K562 (cell line): ENCODE data around the gene RNF114. TPM values are rescaled to one million over a fixed set of nuclear protein-coding genes. Genes with fewer than 3 reads are reported as not detected.

Experiments used
- BRCA1 ChIP-seq, 2 experiments: fragments of 450-650 bp in 1 of 2; sonication (generic) in 1 of 2; formaldehyde crosslinking in 1 of 2; IDR thresholded peaks; 2 replicates each; pipeline versions ENCODE4 v1.5.0 to v1.6.1; 2017 to 2020; ENCODE audit warnings: mild to moderate bottlenecking in 1 of 2, missing genetic modification reagents in 1 of 2
- C11orf30 ChIP-seq: fragments of 450-650 bp; IDR thresholded peaks from 2 replicates; pipeline ENCODE4 v1.6.1; 2016; ENCODE audit warnings: low read depth, mild to moderate bottlenecking
- FOXA1 ChIP-seq: fragments of 450-650 bp; IDR thresholded peaks from 2 replicates; pipeline ENCODE4 v1.6.1; 2016; ENCODE audit warnings: mild to moderate bottlenecking, borderline replicate concordance
- HNRNPL ChIP-seq: fragments of 200-400 bp; formaldehyde crosslinking; IDR thresholded peaks from 2 replicates; pipeline ENCODE4 v1.6.1; 2017; ENCODE audit warnings: low read depth, mild to moderate bottlenecking, low read length
- MECOM ChIP-seq: fragments of 250-450 bp; sonication (Bioruptor Pico); IDR thresholded peaks from 2 replicates; pipeline ENCODE4 v1.8.0; 2022; ENCODE audit warnings: inconsistent platforms
- NCOA1 ChIP-seq: fragments of 450-650 bp; IDR thresholded peaks from 2 replicates; pipeline ENCODE4 v1.6.1; 2016; ENCODE audit warnings: low read depth
- NR2F6 ChIP-seq: fragments of 450-650 bp; formaldehyde crosslinking; IDR thresholded peaks from 2 replicates; pipeline ENCODE4 v1.4.0; 2020; ENCODE audit warnings: mild to moderate bottlenecking
- POU5F1 ChIP-seq: fragments of 150-350 bp; IDR thresholded peaks from 2 replicates; pipeline ENCODE4 v1.6.1; 2014; ENCODE audit warnings: borderline replicate concordance, low read length, low read depth, mild to moderate bottlenecking; ENCODE audit not compliant: partially characterized antibody
- RBM34 ChIP-seq: fragments of 200-400 bp; formaldehyde crosslinking; IDR thresholded peaks from 2 replicates; pipeline ENCODE4 v1.6.1; 2018; ENCODE audit warnings: low read length, borderline replicate concordance; ENCODE audit not compliant: insufficient read depth
- ZNF311 ChIP-seq: fragments of 250-450 bp; sonication (Bioruptor Pico); IDR thresholded peaks from 2 replicates; pipeline ENCODE4 v1.4.0; 2020; ENCODE audit warnings: mild to moderate bottlenecking, moderate library complexity
- polyA plus RNA-seq, 8 experiments: library from polyadenylated mRNA; depleted of rRNA in 4 of 8; stranded (reverse) in 5 of 8; unstranded in 3 of 8; fragments of >200 nt; fragmentation: Nextera tagmentation in 2 of 8; fragmentation: Illumina TruSeq in 1 of 8; extraction: Ambion mirVana in 2 of 8; extraction: Trizol in 1 of 8; gene quantifications; 2 replicates each; pipeline versions ENCODE4 v1.2.1 to v1.2.3, GENCODE V29; 2011 to 2014; ENCODE audit warnings: inconsistent platforms in 1 of 8, missing spikeins in 1 of 8
- total RNA-seq, 7 experiments: library from RNA; depleted of rRNA in 6 of 7; stranded (reverse); fragments of >200 nt in 6 of 7; fragmentation: Illumina TruSeq in 2 of 7; extraction: Trizol in 2 of 7; gene quantifications; 2 replicates each; pipeline versions ENCODE4 v1.2.1 to v1.2.3, GENCODE V29; 2011 to 2021; ENCODE audit warnings: low replicate concordance in 1 of 7
- TF ChIP-seq, protein P1 (sequence below): fragments of 450-650 bp; IDR thresholded peaks from 2 replicates; pipeline ENCODE4 v1.6.1; 2018; ENCODE audit warnings: mild to moderate bottlenecking, low read depth; ENCODE audit not compliant: partially characterized antibody
- TF ChIP-seq, protein P2 (sequence below): sonication (generic); formaldehyde crosslinking; IDR thresholded peaks from 2 replicates; pipeline ENCODE4 v1.8.1; 2023; ENCODE audit warnings: mild to moderate bottlenecking, missing genetic modification reagents, moderate library complexity

Gene RNF114
- total and polyA plus RNA-seq, 9 of the 15 experiments (the other 6 are each of a cell fraction or from before 2014, with no cell fraction given): 38.6 to 111 (median 62.6) TPM

DNA sequence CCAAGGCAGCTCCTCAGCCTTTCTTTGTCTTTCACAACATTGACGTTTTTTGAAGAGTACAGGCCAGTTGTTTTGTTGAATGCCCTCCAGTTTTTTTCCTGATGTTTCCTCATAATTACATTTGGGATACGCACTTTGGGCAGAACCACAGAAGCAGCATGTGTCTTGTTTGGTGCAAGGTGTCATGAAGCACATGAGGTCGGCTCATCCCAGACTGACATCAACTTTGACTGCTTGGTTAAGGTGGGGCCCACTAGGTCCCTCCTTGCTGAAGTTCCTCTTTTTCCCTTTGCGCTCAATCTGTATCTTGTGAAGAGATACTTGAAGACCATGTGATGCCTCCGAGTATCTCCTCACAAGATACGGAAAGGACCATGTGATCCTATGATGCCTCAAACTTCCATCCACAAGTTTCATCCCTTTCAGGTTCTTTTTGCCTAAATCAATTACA, 57.1 kb downstream of the RNF114 start (continued):
- TF ChIP-seq BRCA1 (IDR thresholded peaks at IDR 0.05): no peak
- no peak for TF ChIP-seq BRCA1 (CRISPR knock-in tag; IDR thresholded peaks at IDR 0.05)
- TF ChIP-seq FOXA1: no peak
- TF ChIP-seq, protein P1, sequence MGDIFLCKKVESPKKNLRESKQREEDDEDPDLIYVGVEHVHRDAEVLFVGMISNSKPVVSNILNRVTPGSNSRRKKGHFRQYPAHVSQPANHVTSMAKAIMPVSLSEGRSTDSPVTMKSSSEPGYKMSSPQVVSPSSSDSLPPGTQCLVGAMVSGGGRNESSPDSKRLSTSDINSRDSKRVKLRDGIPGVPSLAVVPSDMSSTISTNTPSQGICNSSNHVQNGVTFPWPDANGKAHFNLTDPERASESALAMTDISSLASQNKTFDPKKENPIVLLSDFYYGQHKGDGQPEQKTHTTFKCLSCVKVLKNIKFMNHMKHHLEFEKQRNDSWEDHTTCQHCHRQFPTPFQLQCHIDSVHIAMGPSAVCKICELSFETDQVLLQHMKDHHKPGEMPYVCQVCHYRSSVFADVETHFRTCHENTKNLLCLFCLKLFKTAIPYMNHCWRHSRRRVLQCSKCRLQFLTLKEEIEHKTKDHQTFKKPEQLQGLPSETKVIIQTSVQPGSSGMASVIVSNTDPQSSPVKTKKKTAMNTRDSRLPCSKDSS: no peak
- TF ChIP-seq ZNF311 (CRISPR knock-in tag): no peak
- TF ChIP-seq NCOA1: no peak
- no peak for TF ChIP-seq RBM34
- TF ChIP-seq POU5F1: no peak
- no peak for TF ChIP-seq C11orf30
- no peak for TF ChIP-seq HNRNPL
- TF ChIP-seq, protein P2, sequence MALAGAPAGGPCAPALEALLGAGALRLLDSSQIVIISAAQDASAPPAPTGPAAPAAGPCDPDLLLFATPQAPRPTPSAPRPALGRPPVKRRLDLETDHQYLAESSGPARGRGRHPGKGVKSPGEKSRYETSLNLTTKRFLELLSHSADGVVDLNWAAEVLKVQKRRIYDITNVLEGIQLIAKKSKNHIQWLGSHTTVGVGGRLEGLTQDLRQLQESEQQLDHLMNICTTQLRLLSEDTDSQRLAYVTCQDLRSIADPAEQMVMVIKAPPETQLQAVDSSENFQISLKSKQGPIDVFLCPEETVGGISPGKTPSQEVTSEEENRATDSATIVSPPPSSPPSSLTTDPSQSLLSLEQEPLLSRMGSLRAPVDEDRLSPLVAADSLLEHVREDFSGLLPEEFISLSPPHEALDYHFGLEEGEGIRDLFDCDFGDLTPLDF (CRISPR knock-in tag): no peak
- TF ChIP-seq MECOM (CRISPR knock-in tag): peak; percentile 98
- TF ChIP-seq NR2F6 (CRISPR knock-in tag): no peak
